AG08395 (cell line): Measurements from ENCODE around the gene EVA1C.
A peak's percentile ranks its signal among the peaks of the same experiment; 100 is the strongest.

Experiments
- DNase-seq: peaks from one replicate; pipeline ENCODE4 v3.0.0; 2012; ENCODE audit warnings: mixed read lengths, low spot score

EVA1C gene

DNA sequence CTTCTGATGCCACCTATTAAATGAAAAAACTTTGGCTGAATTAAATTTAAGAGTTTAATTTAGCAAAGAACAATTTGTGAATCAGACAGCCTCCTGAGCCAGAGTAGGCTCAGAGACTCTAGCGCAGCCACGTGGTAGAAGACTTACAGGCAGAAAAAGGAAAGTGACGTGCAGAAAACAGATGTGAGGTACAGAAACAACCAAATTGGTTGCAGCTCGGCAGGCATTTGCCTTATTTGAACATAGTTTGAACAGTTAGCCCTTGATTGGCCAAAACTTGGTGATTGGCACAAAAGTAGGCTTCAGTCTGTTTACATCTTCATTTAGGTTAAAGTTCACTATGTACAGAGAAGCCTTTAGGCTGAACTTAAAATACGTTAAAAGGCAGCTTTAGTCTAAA lies 149.9 kb downstream of the EVA1C start:
- DNase-seq: peak; percentile 49

GRCh38 chr21:32562915-32563314 lies 150.4 kb downstream of the EVA1C start:
- DNase-seq: no peak
